HG02885 (cell line): ENCODE results near the gene CALB2.

Source experiments
- ATAC-seq: cut with Tn5 transposase; IDR thresholded peaks from one replicate; pipeline ENCODE4 v1.9.1; 2021; ENCODE audit warnings: mild to moderate bottlenecking; ENCODE audit not compliant: unreplicated experiment, poor library complexity

Gene CALB2

GRCh38 chr16:71423016-71423415, 64.5 kb downstream of the CALB2 start:
- ATAC-seq, result no peak

- no peak for ATAC-seq
These were observed 65.3 kb downstream of the CALB2 start for GRCh38 chr16:71423865-71424264.

- no peak for ATAC-seq
These were observed 66.1 kb downstream of the CALB2 start for GRCh38 chr16:71424626-71425025.

- ATAC-seq, result no peak
These were observed 67.2 kb downstream of the CALB2 start for GRCh38 chr16:71425746-71426068.

- peak; percentile 76 for ATAC-seq
These were observed 67.8 kb downstream of the CALB2 start for GRCh38 chr16:71426069-71426879.

- no peak for ATAC-seq
These were observed 68.5 kb downstream of the CALB2 start for GRCh38 chr16:71426880-71427615.

GRCh38 chr16:71428385-71428784, 69.9 kb downstream of the CALB2 start:
- no peak for ATAC-seq

GRCh38 chr16:71428883-71429282, 70.4 kb downstream of the CALB2 start:
- no peak for ATAC-seq

- ATAC-seq, result no peak
These were observed 71.1 kb downstream of the CALB2 start for GRCh38 chr16:71429581-71429980.

- no peak for ATAC-seq
These were observed 72.2 kb downstream of the CALB2 start for GRCh38 chr16:71430744-71431143.

GRCh38 chr16:71431176-71431575, 72.7 kb downstream of the CALB2 start:
- no peak for ATAC-seq

GRCh38 chr16:71431991-71432390, 73.5 kb downstream of the CALB2 start:
- no peak for ATAC-seq

- ATAC-seq, result no peak
These were observed 74.4 kb downstream of the CALB2 start for GRCh38 chr16:71432906-71433305.

GRCh38 chr16:71436473-71436872, 78.0 kb downstream of the CALB2 start:
- no peak for ATAC-seq

GRCh38 chr16:71439523-71439922, 81.0 kb downstream of the CALB2 start:
- ATAC-seq, result no peak
